CMK (cell line): ENCODE data around the gene DAD1.
A peak's percentile ranks its signal among the peaks of the same experiment; 100 is the strongest.
"Not testable (repeated sequence)": the region's sequence is repeated elsewhere in the genome, so short reads cannot be mapped to it uniquely, and the experiment has no call there.

Source experiments
- DNase-seq: peaks from one replicate; pipeline ENCODE4 v3.0.0-alpha.2; 2010; ENCODE audit warnings: low read depth

DAD1 gene

GRCh38 chr14:22567437-22567836, 21.6 kb downstream of the DAD1 start:
- DNase-seq = no peak

- no peak for DNase-seq
Measured at GRCh38 chr14:22566845-22567244, 22.2 kb downstream of the DAD1 start.

- DNase-seq = not testable (repeated sequence)
Measured at GRCh38 chr14:22566266-22566665, 22.8 kb downstream of the DAD1 start.

- no peak for DNase-seq
Measured at GRCh38 chr14:22565391-22565945, 23.6 kb downstream of the DAD1 start.

- no peak for DNase-seq
Measured at GRCh38 chr14:22564463-22564862, 24.6 kb downstream of the DAD1 start.

- no peak for DNase-seq
Measured at GRCh38 chr14:22563987-22564386, 25.0 kb downstream of the DAD1 start.

GRCh38 chr14:22561661-22562579, 27.1 kb downstream of the DAD1 start:
- DNase-seq = peak; percentile 54

- no peak for DNase-seq
Measured at GRCh38 chr14:22561366-22561660, 27.7 kb downstream of the DAD1 start.

- DNase-seq = peak; percentile 44
Measured at GRCh38 chr14:22560662-22561365, 28.2 kb downstream of the DAD1 start.

- DNase-seq = no peak
Measured at GRCh38 chr14:22559041-22559440, 30.0 kb downstream of the DAD1 start.

GRCh38 chr14:22558221-22558913, 30.7 kb downstream of the DAD1 start:
- DNase-seq = no peak

GRCh38 chr14:22557846-22558220, 31.2 kb downstream of the DAD1 start:
- DNase-seq = no peak

- peak; percentile 49 for DNase-seq
Measured at GRCh38 chr14:22556990-22557623, 31.9 kb downstream of the DAD1 start.

GRCh38 chr14:22556021-22556989, 32.7 kb downstream of the DAD1 start:
- DNase-seq = peak; percentile 88

GRCh38 chr14:22555384-22556011, 33.5 kb downstream of the DAD1 start:
- DNase-seq = no peak

GRCh38 chr14:22554498-22555383, 34.3 kb downstream of the DAD1 start:
- DNase-seq = no peak

- not testable (repeated sequence) for DNase-seq
Measured at GRCh38 chr14:22553861-22554497, 35.0 kb downstream of the DAD1 start.

- no peak for DNase-seq
Measured at GRCh38 chr14:22553445-22553844, 35.6 kb downstream of the DAD1 start.

GRCh38 chr14:22552827-22553076, 36.3 kb downstream of the DAD1 start:
- DNase-seq = no peak
